Vagina (tissue), 2 donors: ENCODE data around the gene LRSAM1. TPM values are rescaled to one million over a fixed set of nuclear protein-coding genes. Genes with fewer than 3 reads are reported as not detected.

Experiments
- DNase-seq, 2 donors: peaks; one replicate each; pipeline ENCODE4 v3.0.0-alpha.2; 2017; ENCODE audit errors: extremely low spot score in 2 of 2
- H3K27ac ChIP-seq: fragments of 200-600 bp; sonication (generic); one replicate; pipeline ENCODE4 v1.5.1; 2019
- H3K27me3 ChIP-seq: fragments of 200-600 bp; sonication (generic); one replicate; pipeline ENCODE4 v1.5.1; 2019
- H3K36me3 ChIP-seq, 2 donors: fragments of 200-600 bp; sonication (generic); one replicate each; pipeline ENCODE4 v1.5.1; 2017 to 2019
- H3K4me1 ChIP-seq: fragments of 200-600 bp; sonication (generic); one replicate; pipeline ENCODE4 v1.5.1; 2019
- H3K4me3 ChIP-seq, 2 donors: fragments of 200-600 bp; sonication (generic); 1 replicate in 1 of 2; 2 replicates in 1 of 2; pipeline ENCODE4 v1.5.1; 2016 to 2019
- H3K9me3 ChIP-seq: fragments of 200-600 bp; sonication (generic); one replicate; pipeline ENCODE4 v1.5.1; 2019
- CTCF ChIP-seq, 3 experiments: fragments of 450-650 bp in 2 of 3; fragments of 200-600 bp in 1 of 3; sonication (generic) in 1 of 3; IDR thresholded peaks; one replicate each; pipeline ENCODE4 v1.5.1; 2017 to 2019; ENCODE audit warnings: antibody characterized with exemption in 3 of 3, mild to moderate bottlenecking in 2 of 3, moderate library complexity in 2 of 3
- POLR2A ChIP-seq, 2 donors: fragments of 450-650 bp; IDR thresholded peaks; one replicate each; pipeline ENCODE4 v1.6.1; 2017; ENCODE audit warnings: antibody characterized with exemption in 2 of 2, mild to moderate bottlenecking in 2 of 2, moderate library complexity in 2 of 2
- POLR2AphosphoS5 ChIP-seq, 2 donors: sonication (generic); formaldehyde crosslinking; IDR thresholded peaks; one replicate each; pipeline ENCODE4 v1.9.0; 2017; ENCODE audit warnings: antibody characterized with exemption in 2 of 2, mild to moderate bottlenecking in 2 of 2, low read depth in 1 of 2; ENCODE audit not compliant: insufficient read depth in 1 of 2
- intact Hi-C: fragments of 100-400 bp; cut with DNase I; formaldehyde crosslinking; loops from one replicate; pipeline ENCODE4 v1.15.1; 2023
- total RNA-seq: library from RNA; depleted of rRNA; stranded (reverse); fragments of >200 nt; gene quantifications from one replicate; pipeline ENCODE4 v1.2.3, GENCODE V29; 2016

Gene LRSAM1
- total RNA-seq, 1 donor from 2014 or later: 30.0 TPM

GRCh38 chr9:127438394-127438793 lies 12.9 kb upstream of the LRSAM1 start:
- peaks cover 0 to 86% of the 10 kb centered on the region in 2 donors for H3K36me3 ChIP-seq
- no peaks in the 10 kb centered on the region for H3K9me3 ChIP-seq
- DNase-seq: no peak

GRCh38 chr9:127444283-127444920 lies 6.9 kb upstream of the LRSAM1 start:
- intact Hi-C loops: no loop called here
- no peak overlapping the region for H3K4me3 ChIP-seq
- H3K9me3 ChIP-seq: no peaks in the 10 kb centered on the region
- no peak for DNase-seq
- peaks cover 0 to 76% of the 10 kb centered on the region in 2 donors for H3K36me3 ChIP-seq
- TF ChIP-seq POLR2A (IDR thresholded peaks at IDR 0.05) (no peak), CTCF (IDR thresholded peaks at IDR 0.05) (no peak), POLR2AphosphoS5 (IDR thresholded peaks at IDR 0.05; ENCODE audit: insufficient read depth in 1 of 2, low read depth in 1 of 2) (no peak)
- no peaks in the 10 kb centered on the region for H3K27me3 ChIP-seq
- H3K4me1 ChIP-seq: peaks cover 13% of the 10 kb centered on the region
- no peak overlapping the region for H3K27ac ChIP-seq

More at GRCh38 chr9:127438394-127438793, 12.9 kb upstream of the LRSAM1 start:
- H3K27ac ChIP-seq: no peak overlapping the region
- no peaks in the 10 kb centered on the region for H3K27me3 ChIP-seq
- no peak overlapping the region for H3K4me3 ChIP-seq
- intact Hi-C loops: no loop called here
- no peak for TF ChIP-seq CTCF (IDR thresholded peaks at IDR 0.05)
- H3K4me1 ChIP-seq: no peaks in the 10 kb centered on the region

GRCh38 chr9:127444921-127445850 lies 6.1 kb upstream of the LRSAM1 start:
- Histone ChIP-seq H3K4me1 (peaks cover 21% of the 10 kb centered on the region), H3K36me3 (peaks cover 0 to 69% of the 10 kb centered on the region in 2 donors), H3K27ac (no peak overlapping the region), H3K27me3 (no peaks in the 10 kb centered on the region), H3K4me3 (no peak overlapping the region), H3K9me3 (no peaks in the 10 kb centered on the region)
- no peak for DNase-seq
- intact Hi-C loops: no loop called here
- TF ChIP-seq CTCF (IDR thresholded peaks at IDR 0.05) (no peak), POLR2AphosphoS5 (IDR thresholded peaks at IDR 0.05; ENCODE audit: insufficient read depth in 1 of 2, low read depth in 1 of 2) (no peak), POLR2A (IDR thresholded peaks at IDR 0.05) (no peak)

GRCh38 chr9:127445851-127446712 lies 5.2 kb upstream of the LRSAM1 start:
- intact Hi-C loops: no loop called here
- H3K9me3 ChIP-seq: no peaks in the 10 kb centered on the region
- H3K4me3 ChIP-seq: no peak overlapping the region
- no peak for DNase-seq
- H3K27me3 ChIP-seq: no peaks in the 10 kb centered on the region
- H3K4me1 ChIP-seq: peaks cover 25% of the 10 kb centered on the region
- TF ChIP-seq POLR2AphosphoS5 (IDR thresholded peaks at IDR 0.05; ENCODE audit: insufficient read depth in 1 of 2, low read depth in 1 of 2) (no peak), POLR2A (IDR thresholded peaks at IDR 0.05) (no peak), CTCF (IDR thresholded peaks at IDR 0.05) (no peak)
- no peak overlapping the region for H3K27ac ChIP-seq
- H3K36me3 ChIP-seq: peaks cover 0 to 60% of the 10 kb centered on the region in 2 donors
